ENCODE results near the gene ACTL10. TPM values are rescaled to one million over a fixed set of nuclear protein-coding genes. Genes with fewer than 3 reads are reported as not detected.

The ACTL10 gene
- total RNA-seq, 1 experiment from 2014 or later = 1.3 TPM

DNA sequence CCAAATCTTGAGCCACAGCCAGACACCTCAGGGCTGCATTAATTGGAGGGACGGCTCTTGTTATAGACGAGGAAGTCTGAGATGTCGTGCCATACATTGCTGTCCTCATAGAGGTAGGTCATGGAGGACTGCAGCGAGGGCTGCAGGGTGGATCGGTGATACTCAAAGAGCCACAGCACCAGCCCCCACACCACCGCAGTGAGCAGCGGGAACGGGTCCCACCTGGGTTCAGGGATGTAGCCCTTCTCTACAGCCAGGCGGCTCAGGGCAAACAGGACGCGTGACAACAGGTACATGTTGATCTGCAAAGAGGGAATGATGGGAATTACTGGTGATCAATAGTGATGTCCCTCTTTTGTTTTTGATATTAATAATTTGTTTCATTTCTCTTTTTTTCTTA lies 40.9 kb downstream of the ACTL10 start (continued):
- TF ChIP-seq, protein P1, sequence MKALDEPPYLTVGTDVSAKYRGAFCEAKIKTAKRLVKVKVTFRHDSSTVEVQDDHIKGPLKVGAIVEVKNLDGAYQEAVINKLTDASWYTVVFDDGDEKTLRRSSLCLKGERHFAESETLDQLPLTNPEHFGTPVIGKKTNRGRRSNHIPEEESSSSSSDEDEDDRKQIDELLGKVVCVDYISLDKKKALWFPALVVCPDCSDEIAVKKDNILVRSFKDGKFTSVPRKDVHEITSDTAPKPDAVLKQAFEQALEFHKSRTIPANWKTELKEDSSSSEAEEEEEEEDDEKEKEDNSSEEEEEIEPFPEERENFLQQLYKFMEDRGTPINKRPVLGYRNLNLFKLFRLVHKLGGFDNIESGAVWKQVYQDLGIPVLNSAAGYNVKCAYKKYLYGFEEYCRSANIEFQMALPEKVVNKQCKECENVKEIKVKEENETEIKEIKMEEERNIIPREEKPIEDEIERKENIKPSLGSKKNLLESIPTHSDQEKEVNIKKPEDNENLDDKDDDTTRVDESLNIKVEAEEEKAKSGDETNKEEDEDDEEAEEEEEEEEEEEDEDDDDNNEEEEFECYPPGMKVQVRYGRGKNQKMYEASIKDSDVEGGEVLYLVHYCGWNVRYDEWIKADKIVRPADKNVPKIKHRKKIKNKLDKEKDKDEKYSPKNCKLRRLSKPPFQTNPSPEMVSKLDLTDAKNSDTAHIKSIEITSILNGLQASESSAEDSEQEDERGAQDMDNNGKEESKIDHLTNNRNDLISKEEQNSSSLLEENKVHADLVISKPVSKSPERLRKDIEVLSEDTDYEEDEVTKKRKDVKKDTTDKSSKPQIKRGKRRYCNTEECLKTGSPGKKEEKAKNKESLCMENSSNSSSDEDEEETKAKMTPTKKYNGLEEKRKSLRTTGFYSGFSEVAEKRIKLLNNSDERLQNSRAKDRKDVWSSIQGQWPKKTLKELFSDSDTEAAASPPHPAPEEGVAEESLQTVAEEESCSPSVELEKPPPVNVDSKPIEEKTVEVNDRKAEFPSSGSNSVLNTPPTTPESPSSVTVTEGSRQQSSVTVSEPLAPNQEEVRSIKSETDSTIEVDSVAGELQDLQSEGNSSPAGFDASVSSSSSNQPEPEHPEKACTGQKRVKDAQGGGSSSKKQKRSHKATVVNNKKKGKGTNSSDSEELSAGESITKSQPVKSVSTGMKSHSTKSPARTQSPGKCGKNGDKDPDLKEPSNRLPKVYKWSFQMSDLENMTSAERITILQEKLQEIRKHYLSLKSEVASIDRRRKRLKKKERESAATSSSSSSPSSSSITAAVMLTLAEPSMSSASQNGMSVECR (CRISPR knock-in tag; IDR thresholded peaks at IDR 0.05; ENCODE audit: borderline replicate concordance) = no peak
- TF ChIP-seq ELF4 (CRISPR knock-in tag; IDR thresholded peaks at IDR 0.05; ENCODE audit: low read depth) (no peak), MXD4 (CRISPR knock-in tag; IDR thresholded peaks at IDR 0.05; ENCODE audit: borderline replicate concordance) (no peak)

- ChIA-PET POLR2A (no interaction called here), CTCF (no interaction called here)
- DNase-seq (ENCODE audit: low spot score) (no peak), ATAC-seq (peak; percentile 22; the same call in 1 of the 2 replicates)
- Mint-ChIP-seq H3K27ac (no peak overlapping the region), H3K27me3 (ENCODE audit: low read depth) (no peaks in the 10 kb centered on the region), H3K9me3 (peaks cover 3% of the 10 kb centered on the region), H3K4me3 (no peak overlapping the region), H3K36me3 (no peaks in the 10 kb centered on the region), H3K4me1 (peaks cover 10% of the 10 kb centered on the region)
- TF ChIP-seq PRRX2 (CRISPR knock-in tag; IDR thresholded peaks at IDR 0.05) (no peak), TEAD4 (CRISPR knock-in tag; IDR thresholded peaks at IDR 0.05) (no peak)
These were observed 42.7 kb downstream of the ACTL10 start for GRCh38 chr20:33709398-33709797.

GRCh38 chr20:33709905-33710541 lies 43.3 kb downstream of the ACTL10 start:
- H3K27ac Mint-ChIP-seq = no peak overlapping the region
- ChIA-PET POLR2A (no interaction called here), CTCF (no interaction called here)
- H3K9me3 Mint-ChIP-seq = no peaks in the 10 kb centered on the region
- H3K4me1 Mint-ChIP-seq = peaks cover 10% of the 10 kb centered on the region
- TF ChIP-seq SOX15 (CRISPR knock-in tag; IDR thresholded peaks at IDR 0.05) (no peak), MYBL2 (CRISPR knock-in tag; IDR thresholded peaks at IDR 0.05) (no peak)
- peak; percentile 47 for DNase-seq (ENCODE audit: low spot score)
- ATAC-seq = peak; percentile 81
- no peaks in the 10 kb centered on the region for H3K27me3 Mint-ChIP-seq (ENCODE audit: low read depth)
- H3K36me3 Mint-ChIP-seq = no peaks in the 10 kb centered on the region
- H3K4me3 Mint-ChIP-seq = no peak overlapping the region

DNA sequence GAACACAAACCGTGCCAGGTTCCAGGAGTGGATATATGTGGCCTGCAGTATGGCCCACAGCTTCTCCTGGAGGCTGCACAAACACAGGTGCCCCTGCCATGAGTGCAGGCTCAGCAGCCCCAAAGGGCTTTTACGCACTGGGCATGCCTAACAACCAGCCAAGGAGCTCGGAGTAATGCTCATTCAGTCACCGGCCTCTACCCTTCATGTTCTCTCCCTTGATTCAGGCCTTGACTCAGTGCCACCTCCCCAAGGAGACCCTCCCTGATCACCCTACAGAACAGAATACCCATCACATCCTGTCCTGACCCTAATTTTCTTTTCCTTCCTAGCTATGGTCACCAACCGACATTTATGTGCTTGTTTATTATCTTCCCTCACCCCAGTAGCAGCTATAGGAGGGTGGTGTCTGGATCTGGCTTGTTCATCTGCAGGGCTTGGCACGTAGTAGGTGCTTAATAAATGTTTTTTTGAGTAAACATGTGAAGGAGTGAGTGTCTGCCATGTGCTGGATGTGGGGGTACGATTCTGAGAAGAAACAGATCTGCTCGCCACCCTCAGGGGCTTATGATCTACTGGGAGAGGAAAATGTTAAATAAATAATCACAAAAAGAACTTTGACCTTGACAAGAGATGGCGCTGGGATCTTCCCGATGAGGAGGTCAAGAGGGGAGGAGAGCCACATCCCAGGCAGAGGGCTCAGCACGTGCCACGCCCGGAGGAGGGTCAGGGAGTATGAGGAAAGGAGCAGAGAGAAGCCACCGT lies 44.1 kb downstream of the ACTL10 start:
- H3K9me3 Mint-ChIP-seq = no peaks in the 10 kb centered on the region
- CTCF ChIA-PET = no interaction called here
- H3K27ac Mint-ChIP-seq = peak overlapping the region; percentile 40
- TF ChIP-seq FOXK1 (CRISPR knock-in tag; IDR thresholded peaks at IDR 0.05) (no peak), PRRX2 (CRISPR knock-in tag; IDR thresholded peaks at IDR 0.05) (no peak), JUN (CRISPR knock-in tag; IDR thresholded peaks at IDR 0.05) (no peak), USF2 (CRISPR knock-in tag; IDR thresholded peaks at IDR 0.05) (no peak), NFE2L1 (CRISPR knock-in tag; IDR thresholded peaks at IDR 0.05) (no peak), FOXJ3 (CRISPR knock-in tag; IDR thresholded peaks at IDR 0.05; ENCODE audit: borderline replicate concordance) (no peak), FOXP4 (CRISPR knock-in tag; IDR thresholded peaks at IDR 0.05) (no peak), CBFB (CRISPR knock-in tag; IDR thresholded peaks at IDR 0.05; ENCODE audit: low read depth) (no peak)
- TF ChIP-seq, protein P2, sequence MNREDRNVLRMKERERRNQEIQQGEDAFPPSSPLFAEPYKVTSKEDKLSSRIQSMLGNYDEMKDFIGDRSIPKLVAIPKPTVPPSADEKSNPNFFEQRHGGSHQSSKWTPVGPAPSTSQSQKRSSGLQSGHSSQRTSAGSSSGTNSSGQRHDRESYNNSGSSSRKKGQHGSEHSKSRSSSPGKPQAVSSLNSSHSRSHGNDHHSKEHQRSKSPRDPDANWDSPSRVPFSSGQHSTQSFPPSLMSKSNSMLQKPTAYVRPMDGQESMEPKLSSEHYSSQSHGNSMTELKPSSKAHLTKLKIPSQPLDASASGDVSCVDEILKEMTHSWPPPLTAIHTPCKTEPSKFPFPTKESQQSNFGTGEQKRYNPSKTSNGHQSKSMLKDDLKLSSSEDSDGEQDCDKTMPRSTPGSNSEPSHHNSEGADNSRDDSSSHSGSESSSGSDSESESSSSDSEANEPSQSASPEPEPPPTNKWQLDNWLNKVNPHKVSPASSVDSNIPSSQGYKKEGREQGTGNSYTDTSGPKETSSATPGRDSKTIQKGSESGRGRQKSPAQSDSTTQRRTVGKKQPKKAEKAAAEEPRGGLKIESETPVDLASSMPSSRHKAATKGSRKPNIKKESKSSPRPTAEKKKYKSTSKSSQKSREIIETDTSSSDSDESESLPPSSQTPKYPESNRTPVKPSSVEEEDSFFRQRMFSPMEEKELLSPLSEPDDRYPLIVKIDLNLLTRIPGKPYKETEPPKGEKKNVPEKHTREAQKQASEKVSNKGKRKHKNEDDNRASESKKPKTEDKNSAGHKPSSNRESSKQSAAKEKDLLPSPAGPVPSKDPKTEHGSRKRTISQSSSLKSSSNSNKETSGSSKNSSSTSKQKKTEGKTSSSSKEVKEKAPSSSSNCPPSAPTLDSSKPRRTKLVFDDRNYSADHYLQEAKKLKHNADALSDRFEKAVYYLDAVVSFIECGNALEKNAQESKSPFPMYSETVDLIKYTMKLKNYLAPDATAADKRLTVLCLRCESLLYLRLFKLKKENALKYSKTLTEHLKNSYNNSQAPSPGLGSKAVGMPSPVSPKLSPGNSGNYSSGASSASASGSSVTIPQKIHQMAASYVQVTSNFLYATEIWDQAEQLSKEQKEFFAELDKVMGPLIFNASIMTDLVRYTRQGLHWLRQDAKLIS (CRISPR knock-in tag; IDR thresholded peaks at IDR 0.05; ENCODE audit: borderline replicate concordance) = no peak
- TF ChIP-seq, protein P3, sequence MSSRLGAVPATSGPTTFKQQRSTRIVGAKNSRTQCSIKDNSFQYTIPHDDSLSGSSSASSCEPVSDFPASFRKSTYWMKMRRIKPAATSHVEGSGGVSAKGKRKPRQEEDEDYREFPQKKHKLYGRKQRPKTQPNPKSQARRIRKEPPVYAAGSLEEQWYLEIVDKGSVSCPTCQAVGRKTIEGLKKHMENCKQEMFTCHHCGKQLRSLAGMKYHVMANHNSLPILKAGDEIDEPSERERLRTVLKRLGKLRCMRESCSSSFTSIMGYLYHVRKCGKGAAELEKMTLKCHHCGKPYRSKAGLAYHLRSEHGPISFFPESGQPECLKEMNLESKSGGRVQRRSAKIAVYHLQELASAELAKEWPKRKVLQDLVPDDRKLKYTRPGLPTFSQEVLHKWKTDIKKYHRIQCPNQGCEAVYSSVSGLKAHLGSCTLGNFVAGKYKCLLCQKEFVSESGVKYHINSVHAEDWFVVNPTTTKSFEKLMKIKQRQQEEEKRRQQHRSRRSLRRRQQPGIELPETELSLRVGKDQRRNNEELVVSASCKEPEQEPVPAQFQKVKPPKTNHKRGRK (CRISPR knock-in tag; IDR thresholded peaks at IDR 0.05; ENCODE audit: borderline replicate concordance) = no peak

More for the DNA sequence above, 44.1 kb downstream of the ACTL10 start:
- ATAC-seq (no peak), DNase-seq (ENCODE audit: low spot score) (no peak)
- Mint-ChIP-seq H3K36me3 (no peaks in the 10 kb centered on the region), H3K4me1 (peaks cover 10% of the 10 kb centered on the region), H3K27me3 (ENCODE audit: low read depth) (no peaks in the 10 kb centered on the region), H3K4me3 (no peak overlapping the region)
- POLR2A ChIA-PET = no interaction called here

Measured in WTC11 (cell line).